ENCODE measurements around the gene RAPGEF4.

RAPGEF4 gene

GRCh38 chr2:172826522-172826921 lies 90.9 kb downstream of the RAPGEF4 start:
- DNase-seq (ENCODE audit: low read depth), result no peak

- DNase-seq (ENCODE audit: low read depth), result no peak
These were observed 93.6 kb downstream of the RAPGEF4 start for GRCh38 chr2:172829229-172829628.

- no peak for DNase-seq (ENCODE audit: low read depth)
These were observed 94.8 kb downstream of the RAPGEF4 start for GRCh38 chr2:172830482-172830881.

- DNase-seq (ENCODE audit: low read depth), result no peak
These were observed 98.3 kb downstream of the RAPGEF4 start for GRCh38 chr2:172833898-172834297.

GRCh38 chr2:172834881-172835280 lies 99.2 kb downstream of the RAPGEF4 start:
- DNase-seq (ENCODE audit: low read depth), result no peak

- DNase-seq (ENCODE audit: low read depth), result no peak
These were observed 100.7 kb downstream of the RAPGEF4 start for GRCh38 chr2:172836347-172836821.

GRCh38 chr2:172836827-172837226 lies 101.2 kb downstream of the RAPGEF4 start:
- no peak for DNase-seq (ENCODE audit: low read depth)

DNA sequence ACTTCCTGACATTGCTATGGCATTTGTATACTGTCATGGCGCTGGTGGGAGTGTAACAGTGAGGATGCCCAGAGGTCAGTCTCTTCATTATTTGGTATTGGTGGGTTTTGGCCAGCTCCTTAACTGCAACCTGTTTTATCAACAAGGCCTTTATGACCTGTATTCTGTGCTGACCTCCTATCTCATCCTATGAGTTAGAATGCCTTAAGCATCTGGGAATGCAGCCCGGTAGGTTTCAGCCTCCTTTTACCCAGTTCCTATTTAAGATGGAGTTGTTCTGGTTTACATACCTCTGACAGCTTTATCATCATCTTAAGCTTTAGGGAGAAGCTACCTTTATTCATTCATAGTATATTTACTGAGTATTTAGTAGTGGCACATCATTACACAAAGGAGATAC lies 103.8 kb downstream of the RAPGEF4 start:
- DNase-seq (ENCODE audit: low read depth), result no peak

- no peak for DNase-seq (ENCODE audit: low read depth)
These were observed 107.0 kb downstream of the RAPGEF4 start for GRCh38 chr2:172842511-172843265.

DNA sequence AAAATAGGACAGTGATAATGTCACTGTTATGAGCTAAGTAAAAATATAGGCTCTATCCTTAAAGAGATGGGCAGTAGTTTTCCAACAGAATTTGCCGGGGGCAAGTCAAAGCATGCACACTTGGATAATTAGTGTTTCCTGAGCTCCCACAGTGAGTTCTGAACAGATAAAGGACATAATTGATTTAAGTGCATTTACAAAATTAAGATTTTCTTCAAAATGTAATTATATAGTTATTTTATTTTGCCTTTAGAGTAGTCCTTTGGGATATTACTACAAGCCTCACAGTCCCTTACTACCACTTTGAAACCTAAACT lies 107.6 kb downstream of the RAPGEF4 start:
- no peak for DNase-seq (ENCODE audit: low read depth)

- DNase-seq (ENCODE audit: low read depth), result no peak
These were observed 108.5 kb downstream of the RAPGEF4 start for GRCh38 chr2:172843902-172844715.

DNA sequence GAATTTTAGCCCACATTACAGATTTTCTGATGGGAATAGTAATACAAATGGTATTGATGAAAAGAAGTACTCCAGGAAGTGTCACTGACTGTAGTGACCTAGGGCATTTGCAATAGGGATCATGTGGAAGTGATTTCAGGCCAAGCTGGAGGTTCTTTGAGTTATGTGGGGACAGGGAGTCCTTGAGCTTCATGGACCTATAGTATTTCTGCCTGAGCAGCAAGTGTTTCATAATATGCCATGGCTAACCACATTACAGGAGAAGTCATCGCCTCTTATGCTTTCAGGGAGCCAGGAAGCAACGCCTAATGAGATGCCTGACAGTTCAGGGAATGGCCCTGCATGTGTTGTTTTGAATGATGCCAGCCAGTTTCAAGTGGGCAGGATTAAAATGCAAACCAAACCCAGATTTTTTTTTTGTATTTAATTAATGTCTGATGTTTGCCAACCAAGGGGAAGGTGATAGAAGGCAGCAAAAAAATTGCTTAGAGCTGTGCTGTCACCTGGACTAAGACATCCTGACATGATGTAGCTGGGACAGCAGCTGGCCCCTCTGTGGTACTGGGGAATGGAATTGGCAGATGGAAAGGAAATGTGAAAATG lies 109.5 kb downstream of the RAPGEF4 start:
- no peak for DNase-seq (ENCODE audit: low read depth)

- no peak for DNase-seq (ENCODE audit: low read depth)
These were observed 110.9 kb downstream of the RAPGEF4 start for GRCh38 chr2:172846551-172846950.

DNA sequence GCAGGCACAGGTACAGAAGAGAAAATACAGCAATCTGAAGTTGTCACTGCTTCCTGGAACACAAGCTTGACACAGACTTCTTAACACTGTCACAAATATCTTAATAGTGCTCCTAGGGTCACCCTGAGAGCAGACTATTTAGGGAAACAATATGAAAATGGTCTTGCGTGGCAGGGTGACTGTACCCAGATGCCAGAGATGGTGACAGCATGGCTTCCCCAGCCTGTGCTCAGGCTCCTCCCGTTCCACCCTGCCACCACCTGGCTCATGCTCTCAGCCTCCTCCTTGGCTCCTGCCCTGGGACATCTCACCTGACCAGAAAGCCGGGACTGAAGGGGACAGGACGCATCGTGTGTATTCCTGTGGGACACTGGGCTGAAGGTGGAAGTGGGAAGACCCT lies 111.5 kb downstream of the RAPGEF4 start:
- no peak for DNase-seq (ENCODE audit: low read depth)

GRCh38 chr2:172848519-172848918 lies 112.9 kb downstream of the RAPGEF4 start:
- no peak for DNase-seq (ENCODE audit: low read depth)

DNA sequence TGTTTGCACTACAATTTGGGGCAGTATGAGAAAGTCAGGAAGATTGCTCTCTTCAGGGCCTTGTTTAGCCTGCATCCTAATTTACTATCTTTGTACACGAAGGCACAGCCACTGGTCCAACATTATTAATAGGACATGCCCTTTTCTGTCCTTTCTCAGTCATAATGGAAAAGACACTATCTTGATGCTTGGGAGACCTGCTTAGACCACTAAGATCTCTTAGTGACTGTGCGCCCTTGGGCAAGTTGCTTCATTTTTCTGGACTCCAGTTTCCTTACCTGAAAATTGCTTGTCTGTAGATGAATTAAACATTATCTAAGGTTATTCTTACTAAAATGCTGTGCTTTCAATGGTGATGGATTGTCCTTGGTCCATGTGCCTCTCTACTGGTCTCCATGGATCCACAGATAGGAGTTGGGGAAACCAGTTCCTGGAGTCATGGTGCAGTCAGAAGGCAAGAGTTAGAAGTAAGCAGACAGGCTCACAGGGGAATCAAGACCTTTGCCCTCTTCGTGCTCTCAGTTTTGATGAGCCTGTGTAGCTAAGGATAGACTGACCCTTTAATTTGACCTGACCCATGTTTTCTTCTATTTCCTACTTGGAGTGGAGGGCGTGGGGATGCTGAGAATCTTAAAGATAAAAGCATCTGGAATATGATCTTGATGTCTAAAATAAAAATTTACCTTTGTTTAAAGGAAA lies 114.0 kb downstream of the RAPGEF4 start:
- DNase-seq (ENCODE audit: low read depth), result no peak

DNA sequence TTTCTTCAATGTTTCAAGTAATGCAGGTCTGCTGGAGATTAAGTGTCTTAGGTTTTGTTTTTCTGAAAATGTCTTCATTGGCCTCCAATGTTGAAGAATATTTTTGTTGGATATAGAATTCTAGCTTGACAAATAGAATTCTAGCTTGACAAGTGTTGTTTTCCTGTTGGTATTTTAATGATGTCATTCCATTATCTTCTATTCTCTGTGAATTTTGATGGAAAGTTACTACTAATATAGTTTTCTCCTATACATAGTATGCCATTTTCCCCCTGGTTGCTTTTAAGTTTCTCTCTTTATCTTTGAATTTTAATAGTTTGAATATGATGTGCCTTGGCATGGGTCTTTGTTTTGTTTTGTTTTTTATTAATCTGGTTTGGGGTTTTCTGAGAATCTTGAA lies 119.9 kb downstream of the RAPGEF4 start:
- no peak for DNase-seq (ENCODE audit: low read depth)

GRCh38 chr2:172856606-172857005 lies 121.0 kb downstream of the RAPGEF4 start:
- no peak for DNase-seq (ENCODE audit: low read depth)

DNA sequence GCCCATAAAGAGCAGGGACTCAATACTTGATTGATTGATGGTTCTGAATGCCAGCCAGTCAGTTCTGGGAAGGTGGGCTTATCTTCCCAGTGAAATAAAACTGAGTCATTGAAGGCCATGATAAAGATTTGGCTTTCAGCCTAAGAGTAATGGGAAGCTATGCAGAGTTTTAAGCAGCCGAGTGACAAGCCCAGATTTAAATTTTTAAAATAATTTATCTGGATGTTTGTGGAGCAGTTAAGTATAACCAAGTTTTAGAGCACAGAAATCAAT lies 122.8 kb downstream of the RAPGEF4 start:
- DNase-seq (ENCODE audit: low read depth), result no peak

DNA sequence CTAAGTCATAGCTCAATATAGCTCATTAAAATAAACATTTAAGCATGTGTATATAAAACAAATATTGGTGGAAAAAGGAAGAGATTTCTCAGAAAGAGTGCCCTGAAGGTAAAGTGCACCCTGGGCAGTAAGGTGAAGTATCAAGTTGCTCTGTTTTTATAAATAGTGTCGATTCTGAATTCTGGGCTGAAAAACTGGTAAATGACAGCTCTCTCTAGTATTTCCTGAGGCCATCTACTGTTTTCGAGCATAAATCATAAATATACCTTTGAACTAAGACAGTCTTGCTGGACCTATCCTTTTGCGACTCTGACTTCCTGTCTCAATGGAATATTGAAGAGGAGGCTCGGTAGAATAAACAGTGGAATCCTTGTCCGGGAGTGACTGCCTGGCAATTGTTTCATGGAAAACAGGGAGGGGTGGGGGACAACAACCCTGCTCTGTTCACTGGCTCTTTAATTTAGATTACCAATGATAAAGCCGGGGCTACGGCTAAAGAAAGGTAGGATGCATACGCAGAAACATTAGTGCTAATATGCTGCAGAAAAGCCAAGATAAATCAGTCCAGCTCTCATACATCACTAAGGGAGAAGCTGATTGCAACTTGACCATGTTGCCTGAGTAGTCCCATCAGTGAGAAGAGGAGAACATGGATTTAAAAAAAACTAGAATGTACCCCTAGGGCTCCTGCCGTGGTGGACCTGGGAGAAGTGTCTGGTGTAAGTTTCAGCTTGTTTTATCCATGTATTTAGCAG lies 124.1 kb downstream of the RAPGEF4 start:
- no peak for DNase-seq (ENCODE audit: low read depth)

- DNase-seq (ENCODE audit: low read depth), result no peak
These were observed 124.7 kb downstream of the RAPGEF4 start for GRCh38 chr2:172860336-172860707.

- no peak for DNase-seq (ENCODE audit: low read depth)
These were observed 125.5 kb downstream of the RAPGEF4 start for GRCh38 chr2:172861098-172861497.

Measured in activated T-helper 1 cell treated with Interleukin-2 at 50 U/mL for 16 hours (primary cell).